HG03575 (cell line): ENCODE data around the gene FAM120A.
A peak's percentile ranks its signal among the peaks of the same experiment; 100 is the strongest.

Experiments
- ATAC-seq: cut with Tn5 transposase; IDR thresholded peaks from one replicate; pipeline ENCODE4 v1.9.1; 2021; ENCODE audit not compliant: unreplicated experiment, insufficient number of reproducible peaks, low FRiP score; ENCODE audit errors: extremely low read depth

Gene FAM120A

GRCh38 chr9:93597871-93598646 is 146.6 kb downstream of the FAM120A start:
- no peak for ATAC-seq

GRCh38 chr9:93598647-93599241 is 147.3 kb downstream of the FAM120A start:
- ATAC-seq: no peak

- no peak for ATAC-seq
These were observed 148.3 kb downstream of the FAM120A start for GRCh38 chr9:93599571-93600403.

DNA sequence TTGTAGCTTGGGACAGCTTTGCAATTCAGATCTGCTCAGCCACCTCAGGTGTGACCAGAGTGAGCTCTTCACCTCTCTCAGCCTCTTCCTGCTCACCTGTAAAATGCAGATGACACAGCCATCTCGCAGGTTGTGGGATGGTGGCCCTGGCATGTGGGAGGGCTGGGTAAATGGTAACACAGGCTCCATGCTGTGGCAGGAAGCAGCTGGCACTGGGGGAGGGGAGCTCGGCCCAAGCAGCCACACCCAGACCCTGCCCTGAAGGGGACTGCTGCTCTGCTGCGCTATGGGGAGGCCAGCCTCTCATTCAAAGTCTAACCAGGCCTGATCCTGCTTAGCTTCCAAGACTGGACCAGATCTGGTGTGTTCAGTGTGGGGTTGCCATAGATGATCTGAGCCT is 149.0 kb downstream of the FAM120A start:
- ATAC-seq: no peak

GRCh38 chr9:93601063-93601462 is 149.6 kb downstream of the FAM120A start:
- ATAC-seq: no peak

DNA sequence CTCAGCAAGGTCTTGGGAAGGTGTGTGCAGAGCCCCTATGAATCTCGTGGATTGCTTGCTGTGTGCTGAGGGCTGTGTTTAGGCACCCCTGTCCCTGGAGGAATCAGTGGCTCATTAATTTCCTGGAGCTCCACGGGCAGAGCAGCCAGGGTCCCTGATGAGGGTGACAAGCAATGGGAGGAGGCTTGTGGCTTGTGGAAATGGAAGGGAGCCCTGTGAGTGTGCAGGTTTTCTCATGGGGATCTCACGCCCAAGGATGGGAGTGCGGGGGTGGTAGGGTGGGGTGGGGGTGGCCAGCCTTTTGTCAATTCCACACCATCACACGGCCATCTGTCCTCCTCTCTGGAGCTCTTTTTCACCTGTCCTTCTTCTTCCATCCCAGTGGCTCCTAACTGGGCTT is 150.2 kb downstream of the FAM120A start:
- ATAC-seq: no peak

DNA sequence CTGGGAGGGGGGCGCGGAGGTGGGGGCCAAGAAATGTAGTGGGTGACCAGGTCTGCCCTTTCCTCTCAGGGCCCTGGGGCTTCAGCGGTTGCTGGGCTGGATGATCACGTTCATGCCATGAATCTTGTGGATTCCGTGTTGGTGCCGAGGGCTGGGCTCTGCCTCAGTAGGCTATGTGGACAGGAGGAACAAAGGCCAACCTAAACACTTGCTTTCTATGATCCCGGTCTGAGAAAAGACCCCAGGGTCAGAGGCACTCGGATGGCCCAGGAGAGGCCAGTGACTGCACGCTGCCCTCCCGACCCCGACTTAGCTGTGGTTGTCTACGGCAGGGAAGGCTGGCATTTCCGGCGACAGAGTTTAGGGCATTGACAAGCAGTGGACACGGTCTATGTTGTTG is 151.5 kb downstream of the FAM120A start:
- ATAC-seq: no peak

DNA sequence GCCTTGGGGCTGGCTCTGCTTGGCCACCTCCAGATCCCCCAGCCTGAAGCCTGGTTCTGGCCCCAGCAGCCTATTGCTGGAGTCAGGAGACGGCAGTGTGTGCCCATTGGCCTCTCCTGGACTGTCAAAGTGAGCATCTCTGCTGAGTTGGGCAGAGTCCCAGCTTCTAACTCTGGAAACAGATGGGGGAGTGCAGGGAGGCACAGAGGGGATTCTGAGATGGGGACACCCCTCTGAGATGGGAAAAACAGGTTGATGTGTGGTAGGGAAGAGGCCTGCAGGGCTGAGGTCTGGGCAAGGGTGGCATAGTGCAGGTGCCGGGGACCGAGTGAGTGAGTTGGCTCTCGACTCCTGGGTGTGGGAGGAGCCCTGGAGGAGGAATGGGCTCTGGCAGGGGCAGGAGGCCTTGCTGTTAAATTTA is 152.4 kb downstream of the FAM120A start:
- no peak for ATAC-seq

- no peak for ATAC-seq
These were observed 154.7 kb downstream of the FAM120A start for GRCh38 chr9:93606187-93606586.

- no peak for ATAC-seq
These were observed 158.7 kb downstream of the FAM120A start for GRCh38 chr9:93610206-93610605.

DNA sequence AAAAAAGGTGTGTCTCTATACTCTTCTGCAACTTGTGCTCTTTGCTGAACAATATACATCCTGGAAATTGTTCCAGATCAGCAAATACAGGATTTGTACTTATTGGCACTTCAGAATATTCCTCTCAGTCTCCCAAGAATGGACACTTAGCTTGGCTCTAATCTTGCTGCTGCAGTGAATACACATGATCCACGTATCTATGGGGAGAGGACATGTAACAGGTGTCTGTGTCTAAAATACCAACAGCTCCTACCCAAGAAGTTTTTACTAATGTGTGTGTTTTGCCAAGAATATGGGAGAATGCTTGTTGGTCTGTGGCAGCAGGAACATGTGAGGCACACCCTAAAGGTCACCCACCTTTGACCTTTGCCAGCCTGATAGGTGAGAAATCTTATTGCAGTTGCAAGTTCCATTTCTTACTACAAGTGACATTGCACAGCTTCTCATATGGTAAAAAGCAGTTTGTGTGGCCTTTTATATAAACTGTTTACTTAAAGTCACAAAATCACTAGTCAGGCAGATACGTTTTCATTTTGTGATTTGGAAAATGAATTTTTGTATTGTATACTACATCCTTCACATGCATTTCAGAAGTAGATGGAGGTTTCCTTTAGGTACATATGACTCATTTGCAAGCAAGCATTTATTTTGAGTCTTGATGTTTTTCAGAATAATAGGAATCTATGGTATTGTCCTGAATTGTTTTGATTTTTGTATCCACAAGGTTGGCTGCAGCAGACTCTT is 160.7 kb downstream of the FAM120A start:
- no peak for ATAC-seq

DNA sequence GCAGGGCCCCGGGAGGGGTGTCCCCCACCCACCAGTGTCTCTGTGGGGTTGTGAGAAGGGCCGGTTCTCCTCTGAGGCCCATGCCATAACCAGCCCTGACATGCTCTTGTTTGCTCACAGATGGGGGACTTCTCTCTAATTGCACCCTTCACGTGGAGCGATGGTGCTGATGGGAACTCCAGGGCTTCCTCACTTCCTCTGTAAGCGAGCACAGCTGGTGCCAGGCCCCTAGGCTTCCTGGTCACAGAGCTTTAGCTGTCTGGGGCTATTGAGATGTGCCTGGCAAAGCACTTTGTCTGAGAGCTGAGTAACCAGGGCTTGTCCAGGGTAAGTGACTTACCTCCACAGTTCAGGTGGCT is 161.3 kb downstream of the FAM120A start:
- peak; percentile 45 for ATAC-seq

- no peak for ATAC-seq
These were observed 161.7 kb downstream of the FAM120A start for GRCh38 chr9:93613174-93613573.

- ATAC-seq: no peak
These were observed 162.3 kb downstream of the FAM120A start for GRCh38 chr9:93613791-93614190.

DNA sequence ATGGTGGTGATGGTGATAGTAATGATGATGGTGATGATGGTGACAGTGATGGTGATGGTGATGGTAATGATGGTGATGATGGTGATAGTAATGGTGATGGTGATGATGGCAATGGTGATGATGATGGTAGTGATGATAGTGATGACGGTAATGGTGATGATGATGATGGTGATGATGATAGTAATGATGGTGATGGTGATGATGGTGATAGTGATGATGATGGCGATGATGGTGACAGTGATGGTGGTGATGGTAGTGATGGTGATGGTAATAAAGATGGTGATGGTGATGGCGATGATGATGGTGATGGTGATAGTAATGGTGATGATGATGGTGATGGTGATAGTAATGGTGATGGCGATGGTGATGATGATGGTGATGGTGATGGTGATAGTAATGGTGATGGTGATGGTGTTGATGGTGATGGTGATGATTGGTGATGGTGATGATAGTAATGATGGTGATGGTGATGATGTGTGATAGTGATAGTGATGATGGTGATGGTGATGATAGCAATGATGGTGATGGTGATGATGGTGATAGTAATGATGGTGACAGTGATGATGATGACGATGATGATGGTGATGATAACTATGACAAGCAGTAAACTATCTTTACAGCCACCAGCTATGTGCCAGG is 163.5 kb downstream of the FAM120A start:
- ATAC-seq: no peak
